Esophagus squamous epithelium (tissue), 5 donors: Measurements from ENCODE around the gene ARF1. TPM values are rescaled to one million over a fixed set of nuclear protein-coding genes. Genes with fewer than 3 reads are reported as not detected.

Source experiments
- DNase-seq: peaks from one replicate; lab custom pipeline; 2025; lab: John Stamatoyannopoulos, UW
- H3K27ac ChIP-seq, 4 donors: fragments of 200-600 bp; sonication (generic); one replicate each; pipeline ENCODE4 v1.5.1; 2016 to 2019; ENCODE audit warnings: mild to moderate bottlenecking in 1 of 4
- H3K27me3 ChIP-seq, 4 donors: fragments of 200-600 bp; sonication (generic); 1 replicate in 3 of 4; 2 replicates in 1 of 4; pipeline versions ENCODE4 v1.5.1 to v1.6.0; 2017 to 2021; ENCODE audit warnings: antibody characterized with exemption in 1 of 4
- H3K36me3 ChIP-seq, 3 donors: fragments of 200-600 bp; sonication (generic); one replicate each; pipeline ENCODE4 v1.5.1; 2016 to 2019
- H3K4me1 ChIP-seq, 3 donors: fragments of 200-600 bp; sonication (generic); one replicate each; pipeline ENCODE4 v1.5.1; 2017 to 2019
- H3K4me3 ChIP-seq, 4 donors: fragments of 200-600 bp; sonication (generic); 1 replicate in 3 of 4; 2 replicates in 1 of 4; pipeline ENCODE4 v1.5.1; 2016 to 2019; ENCODE audit warnings: mild to moderate bottlenecking in 2 of 4, moderate library complexity in 1 of 4
- H3K9me3 ChIP-seq, 3 donors: fragments of 200-600 bp; sonication (generic); one replicate each; pipeline ENCODE4 v1.5.1; 2016 to 2019
- CTCF ChIP-seq, 6 experiments: fragments of 450-650 bp in 4 of 6; fragments of 200-600 bp in 2 of 6; sonication (generic) in 2 of 6; IDR thresholded peaks; one replicate each; pipeline ENCODE4 v1.5.1; 2016 to 2019; ENCODE audit warnings: antibody characterized with exemption in 6 of 6, mild to moderate bottlenecking in 4 of 6, moderate library complexity in 4 of 6
- POLR2A ChIP-seq, 4 donors: fragments of 450-650 bp; IDR thresholded peaks; one replicate each; pipeline ENCODE4 v1.6.1; 2017; ENCODE audit warnings: antibody characterized with exemption in 4 of 4, mild to moderate bottlenecking in 4 of 4, moderate library complexity in 3 of 4
- WGBS, 2 donors: methylation state at CpG; one replicate each; pipeline ENCODE4 v1.1.5; 2018; 5-methylcytosine and 5-hydroxymethylcytosine counted together
- intact Hi-C: fragments of 100-400 bp; cut with DNase I; formaldehyde crosslinking; loops from one replicate; pipeline ENCODE4 v1.15.0; 2022
- total RNA-seq, 4 donors: library from RNA; depleted of rRNA; stranded (reverse); fragments of >200 nt; gene quantifications; one replicate each; pipeline ENCODE4 v1.1.0, GENCODE V29; 2016
- donor health status: DM: yes; HTN: yes; CAD: no.

ARF1 gene
- total RNA-seq, 4 donors from 2014 or later, result 279 to 327 (median 319) TPM

- TF ChIP-seq POLR2A (IDR thresholded peaks at IDR 0.05) (no peak), CTCF (IDR thresholded peaks at IDR 0.05) (no peak)
- H3K4me1 ChIP-seq, result peaks cover 8 to 34% (median 12%) of the 10 kb centered on the region in 3 donors
- intact Hi-C loops, result no loop called here
- H3K27ac ChIP-seq, result peak overlapping the region in 2 of 4 donors; percentile 39 to 49
- no peaks in the 10 kb centered on the region for H3K36me3 ChIP-seq
- DNase-seq, result no peak
- WGBS, 2 donors, result 0% methylated on average over 1 of the region's 33 CpGs; no CpG with 5 or more reads in 1 of the 2 donors
- H3K4me3 ChIP-seq, result peak overlapping the region; percentile 6 to 52 (median 38)
- H3K27me3 ChIP-seq, result peaks cover 0 to 77% (median 24%) of the 10 kb centered on the region in 4 donors
- H3K9me3 ChIP-seq, result peaks cover 0 to 6% (median 0%) of the 10 kb centered on the region in 3 donors
Observed at GRCh38 chr1:228059634-228060457, 22.7 kb upstream of the ARF1 start.

GRCh38 chr1:228060458-228061190 is 21.9 kb upstream of the ARF1 start:
- Histone ChIP-seq H3K27me3 (peaks cover 0 to 82% (median 26%) of the 10 kb centered on the region in 4 donors), H3K4me1 (peaks cover 8 to 34% (median 12%) of the 10 kb centered on the region in 3 donors), H3K36me3 (no peaks in the 10 kb centered on the region), H3K4me3 (peak overlapping the region; percentile 6 to 52 (median 38)), H3K9me3 (peaks cover 0 to 6% (median 0%) of the 10 kb centered on the region in 3 donors), H3K27ac (peak overlapping the region in 2 of 4 donors; percentile 39 to 49)
- intact Hi-C loops, result no loop called here
- 28 to 63% methylated on average over 6 to 9 of the region's 34 CpGs for WGBS, 2 donors
- TF ChIP-seq POLR2A (IDR thresholded peaks at IDR 0.05) (no peak), CTCF (IDR thresholded peaks at IDR 0.05) (no peak)
- DNase-seq, result no peak

GRCh38 chr1:228061411-228062084 is 21.0 kb upstream of the ARF1 start:
- Histone ChIP-seq H3K4me1 (peaks cover 8 to 34% (median 12%) of the 10 kb centered on the region in 3 donors), H3K4me3 (no peak overlapping the region), H3K27ac (no peak overlapping the region), H3K9me3 (peaks cover 0 to 6% (median 0%) of the 10 kb centered on the region in 3 donors), H3K36me3 (no peaks in the 10 kb centered on the region), H3K27me3 (peaks cover 0 to 88% (median 27%) of the 10 kb centered on the region in 4 donors)
- intact Hi-C loops, result no loop called here
- no peak for TF ChIP-seq POLR2A (IDR thresholded peaks at IDR 0.05)
- TF ChIP-seq CTCF (IDR thresholded peaks at IDR 0.05), result no peak
- 68 to 69% methylated on average over 4 to 5 of the region's 10 CpGs for WGBS, 2 donors
- DNase-seq, result no peak

- Histone ChIP-seq H3K36me3 (no peaks in the 10 kb centered on the region), H3K4me3 (no peak overlapping the region), H3K9me3 (peaks cover 0 to 6% (median 0%) of the 10 kb centered on the region in 3 donors), H3K4me1 (peaks cover 8 to 34% (median 12%) of the 10 kb centered on the region in 3 donors), H3K27ac (no peak overlapping the region), H3K27me3 (peaks cover 0 to 95% (median 31%) of the 10 kb centered on the region in 4 donors)
- intact Hi-C loops, result no loop called here
- DNase-seq, result no peak
- TF ChIP-seq CTCF (IDR thresholded peaks at IDR 0.05) (no peak), POLR2A (IDR thresholded peaks at IDR 0.05) (no peak)
- 67 to 88% methylated on average over 1 to 4 of the region's 9 CpGs for WGBS, 2 donors
Observed at GRCh38 chr1:228062085-228062791, 20.3 kb upstream of the ARF1 start.
